HEK293T (cell line): ENCODE data around the gene PIGL.
"Not testable (repeated sequence)": the region's sequence is repeated elsewhere in the genome, so short reads cannot be mapped to it uniquely, and the experiment has no call there.

Source experiments
- CTCF ChIA-PET: fragments of 350-600 bp; formaldehyde crosslinking; extraction: SDS; loops from one replicate; lab custom pipeline; 2021; ENCODE audit warnings: antibody characterized with exemption, inconsistent platforms; lab: Yijun Ruan, JAX
- POLR2A ChIA-PET: fragments of 350-600 bp; formaldehyde crosslinking; extraction: SDS; loops from one replicate; lab custom pipeline; 2020; ENCODE audit warnings: antibody characterized with exemption, inconsistent platforms; lab: Yijun Ruan, JAX
- DNase-seq: peaks from one replicate; pipeline ENCODE4 v3.0.0; 2012; ENCODE audit warnings: mixed read lengths; ENCODE audit errors: extremely low spot score
- ARNT ChIP-seq: fragments of 450-650 bp; IDR thresholded peaks from 2 replicates; pipeline ENCODE4 v1.6.1; 2017; ENCODE audit warnings: mild to moderate bottlenecking
- BHLHE40 ChIP-seq: fragments of 450-650 bp; IDR thresholded peaks from 2 replicates; pipeline ENCODE4 v1.6.1; 2016; ENCODE audit warnings: mild to moderate bottlenecking, moderate library complexity, borderline replicate concordance
- CTBP1 ChIP-seq: fragments of 450-650 bp; IDR thresholded peaks from 2 replicates; pipeline ENCODE4 v1.6.1; 2016; ENCODE audit warnings: borderline replicate concordance
- ELF4 ChIP-seq: fragments of 450-650 bp; IDR thresholded peaks from 2 replicates; pipeline ENCODE4 v1.6.1; 2017; ENCODE audit warnings: antibody characterized with exemption
- FOXA1 ChIP-seq: fragments of 450-650 bp; IDR thresholded peaks from 2 replicates; pipeline ENCODE4 v1.6.1; 2016; ENCODE audit warnings: mild to moderate bottlenecking
- FOXK2 ChIP-seq: fragments of 450-650 bp; IDR thresholded peaks from 2 replicates; pipeline ENCODE4 v1.6.1; 2016; ENCODE audit warnings: mild to moderate bottlenecking
- FOXM1 ChIP-seq: fragments of 450-650 bp; IDR thresholded peaks from 2 replicates; pipeline ENCODE4 v1.6.1; 2017; ENCODE audit warnings: mild to moderate bottlenecking, borderline replicate concordance
- HDGF ChIP-seq: fragments of 450-650 bp; IDR thresholded peaks from 2 replicates; pipeline ENCODE4 v1.6.1; 2017; ENCODE audit warnings: antibody characterized with exemption, borderline replicate concordance
- L3MBTL2 ChIP-seq: fragments of 450-650 bp; conservative IDR thresholded peaks from 2 replicates; pipeline ENCODE4 v1.6.1; 2016; ENCODE audit warnings: mild to moderate bottlenecking
- LEF1 ChIP-seq: fragments of 450-650 bp; IDR thresholded peaks from 2 replicates; pipeline ENCODE4 v1.6.1; 2017; ENCODE audit warnings: mild to moderate bottlenecking, borderline replicate concordance
- NFRKB ChIP-seq: fragments of 450-650 bp; IDR thresholded peaks from 2 replicates; pipeline ENCODE4 v1.6.1; 2016; ENCODE audit warnings: mild to moderate bottlenecking, moderate library complexity
- SP1 ChIP-seq: fragments of 450-650 bp; IDR thresholded peaks from 2 replicates; pipeline ENCODE4 v1.6.1; 2017
- SUZ12 ChIP-seq: fragments of 450-650 bp; IDR thresholded peaks from 2 replicates; pipeline ENCODE4 v1.6.1; 2016; ENCODE audit warnings: mild to moderate bottlenecking
- TARDBP ChIP-seq: fragments of 450-650 bp; IDR thresholded peaks from 2 replicates; pipeline ENCODE4 v1.6.1; 2016
- ZNF384 ChIP-seq: fragments of 450-650 bp; IDR thresholded peaks from 2 replicates; pipeline ENCODE4 v1.6.1; 2016
- TF ChIP-seq, protein P1 (sequence below): fragments of 450-650 bp; IDR thresholded peaks from 2 replicates; pipeline ENCODE4 v1.6.1; 2016

PIGL gene

GRCh38 chr17:16216341-16217001, 539 bp upstream of the PIGL start:
- peak; percentile 73 for TF ChIP-seq ZNF384
- not testable (repeated sequence) for DNase-seq
- CTCF ChIA-PET: interaction anchor here (0.9 to 1.3 kb wide), 4 partner anchors 27 to 88 kb away, joined by 3 to 6 read pairs (median 6); no protein-coding TSS in a partner anchor
- POLR2A ChIA-PET: interaction anchor here (0.6 to 5.7 kb wide), 38 partner anchors 7 to 271 kb away, joined by 3 to 86 read pairs (median 5); partner anchors contain the start of genes ADORA2B, CENPV, TTC19 and UBB

DNA sequence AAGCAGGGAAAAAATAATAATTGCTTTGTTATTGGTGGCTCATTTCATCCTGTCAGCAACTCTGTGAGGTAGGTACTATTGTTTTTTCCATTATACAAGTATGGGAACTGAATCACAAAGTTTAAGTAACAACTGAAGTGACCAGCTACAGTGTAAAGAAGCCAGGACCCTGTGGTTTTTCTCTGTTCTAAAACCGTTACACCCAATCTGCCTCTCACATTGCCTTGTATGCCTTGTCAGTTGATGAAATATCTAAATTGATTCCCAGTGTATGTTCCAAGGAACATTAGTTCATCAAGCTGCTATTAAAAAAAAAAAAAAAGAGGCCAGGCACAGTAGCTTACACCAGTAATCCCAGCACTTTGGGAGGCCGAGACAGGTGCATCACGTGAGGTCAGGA, 5.4 kb downstream of the PIGL start:
- ChIA-PET CTCF (no interaction called here), POLR2A (interaction anchor here (0.7 to 2.1 kb wide), 3 partner anchors 7 to 12 kb away, joined by 3 to 7 read pairs (median 4); partner anchors contain the start of gene NCOR1)

GRCh38 chr17:16229912-16230561, 13.0 kb downstream of the PIGL start:
- POLR2A ChIA-PET: interaction anchor here (0.7 to 8.4 kb wide), 3 partner anchors 13 to 208 kb away, joined by 3 to 86 read pairs (median 4); partner anchors contain the start of genes NCOR1 and PIGL
- CTCF ChIA-PET: interaction anchor here (0.6 to 2.8 kb wide), 2 partner anchors 10 to 56 kb away, joined by 3 to 21 read pairs; no protein-coding TSS in a partner anchor
- DNase-seq: not testable (repeated sequence)

More for the DNA sequence above, 5.4 kb downstream of the PIGL start:
- TF ChIP-seq SP1 (no peak), SUZ12 (no peak), BHLHE40 (no peak), ELF4 (no peak), TARDBP (no peak), L3MBTL2 (no peak), FOXA1 (no peak), FOXM1 (no peak), HDGF (no peak)
- TF ChIP-seq, protein P1, sequence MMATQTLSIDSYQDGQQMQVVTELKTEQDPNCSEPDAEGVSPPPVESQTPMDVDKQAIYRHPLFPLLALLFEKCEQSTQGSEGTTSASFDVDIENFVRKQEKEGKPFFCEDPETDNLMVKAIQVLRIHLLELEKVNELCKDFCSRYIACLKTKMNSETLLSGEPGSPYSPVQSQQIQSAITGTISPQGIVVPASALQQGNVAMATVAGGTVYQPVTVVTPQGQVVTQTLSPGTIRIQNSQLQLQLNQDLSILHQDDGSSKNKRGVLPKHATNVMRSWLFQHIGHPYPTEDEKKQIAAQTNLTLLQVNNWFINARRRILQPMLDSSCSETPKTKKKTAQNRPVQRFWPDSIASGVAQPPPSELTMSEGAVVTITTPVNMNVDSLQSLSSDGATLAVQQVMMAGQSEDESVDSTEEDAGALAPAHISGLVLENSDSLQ: no peak
- DNase-seq: no peak

DNA sequence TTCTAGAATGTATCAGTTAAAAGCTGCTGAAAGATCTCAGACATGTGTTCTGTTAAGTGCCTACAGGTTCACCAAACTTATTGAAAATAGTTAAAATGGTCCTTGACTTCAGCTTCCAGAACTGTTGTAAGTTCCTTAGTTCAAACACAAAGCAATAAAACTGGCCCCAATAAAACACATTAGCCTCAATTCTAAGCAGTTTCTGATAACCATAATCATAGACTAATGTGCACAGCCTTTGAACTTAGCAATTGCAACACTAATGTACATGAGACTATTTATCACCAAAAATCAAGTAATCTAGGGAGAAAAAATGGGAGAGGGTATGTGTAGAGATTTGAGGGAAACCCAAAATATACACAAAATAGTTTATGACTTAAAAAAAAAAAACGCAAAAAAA, 15.4 kb downstream of the PIGL start:
- ChIA-PET POLR2A (interaction anchor here (8.4 kb wide), 1 partner anchor 15 kb away, joined by 86 read pairs; the partner anchor contains the start of genes NCOR1 and PIGL), CTCF (interaction anchor here (2.6 kb wide), 1 partner anchor 53 kb away, joined by 8 read pairs; no protein-coding TSS in a partner anchor)
- no peak for DNase-seq
- TF ChIP-seq CTBP1 (no peak), SP1 (no peak), HDGF (no peak), ARNT (no peak), TARDBP (no peak), FOXA1 (no peak), ELF4 (no peak), ZNF384 (no peak), FOXK2 (no peak), LEF1 (no peak), SUZ12 (no peak), NFRKB (no peak), FOXM1 (no peak), BHLHE40 (no peak), L3MBTL2 (no peak)
- TF ChIP-seq, protein P1: no peak

DNA sequence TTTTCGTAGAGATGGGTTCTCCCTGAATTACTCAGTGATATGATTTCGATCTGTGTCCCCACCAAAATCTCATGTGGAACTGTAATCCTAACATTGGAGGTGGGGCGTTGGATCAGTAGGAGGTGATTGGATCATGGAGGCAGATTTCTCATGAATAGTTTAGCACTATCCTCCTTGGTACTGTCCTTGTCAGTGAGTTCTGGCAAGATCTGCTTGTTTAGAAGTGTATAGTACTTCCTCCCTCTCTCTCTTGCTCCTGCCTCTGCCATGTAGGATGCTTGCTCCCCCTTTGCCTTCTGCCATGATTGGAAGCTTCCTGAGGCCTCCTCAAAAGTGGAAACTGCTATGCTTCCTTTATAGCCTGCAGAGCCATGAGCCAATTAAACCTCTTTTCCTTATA, 22.9 kb downstream of the PIGL start:
- TF ChIP-seq CTBP1 (no peak), FOXM1 (no peak), ELF4 (no peak), TARDBP (no peak), ARNT (no peak), FOXK2 (no peak), LEF1 (no peak), SP1 (no peak), ZNF384 (no peak), L3MBTL2 (no peak)
- TF ChIP-seq, protein P1: no peak
- POLR2A ChIA-PET: interaction anchor here (0.9 to 1.0 kb wide), 2 partner anchors 23 to 24 kb away, joined by 3 to 5 read pairs; partner anchors contain the start of gene NCOR1
- CTCF ChIA-PET: interaction anchor here (0.8 kb wide), 1 partner anchor 16 kb away, joined by 3 read pairs; no protein-coding TSS in a partner anchor

DNA sequence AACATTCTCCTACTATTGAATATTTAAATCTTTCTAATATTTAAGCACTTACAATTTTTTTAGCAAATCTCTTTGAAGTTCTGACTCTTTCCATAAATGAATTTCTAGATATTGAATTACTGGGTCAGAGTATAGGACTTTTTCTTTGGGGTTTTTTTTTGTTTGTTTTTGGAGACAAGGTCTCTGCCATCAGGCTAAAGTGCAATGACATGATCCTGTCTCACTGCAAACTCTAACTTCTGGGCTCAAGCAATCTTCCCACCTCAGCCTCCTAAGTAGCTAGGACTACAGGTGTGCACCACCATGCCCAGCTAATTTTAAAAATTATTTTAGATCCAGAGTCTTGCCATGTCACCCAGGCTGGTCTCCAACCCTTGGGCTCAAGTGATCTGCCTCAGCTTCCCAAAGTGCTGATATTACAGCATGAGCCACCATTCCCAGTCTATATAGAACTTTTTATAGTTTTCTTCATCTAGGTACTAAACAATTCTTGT, 24.9 kb downstream of the PIGL start:
- POLR2A ChIA-PET: no interaction called here
- no peak for TF ChIP-seq SP1
- TF ChIP-seq FOXK2: no peak
- no peak for TF ChIP-seq ZNF384
- no peak for TF ChIP-seq CTBP1
- TF ChIP-seq HDGF: no peak
- no peak for TF ChIP-seq TARDBP
- no peak for TF ChIP-seq FOXA1
- no peak for TF ChIP-seq BHLHE40
- no peak for TF ChIP-seq L3MBTL2
- no peak for TF ChIP-seq ARNT
- no peak for TF ChIP-seq LEF1
- no peak for TF ChIP-seq NFRKB
- no peak for TF ChIP-seq SUZ12
- no peak for DNase-seq
- CTCF ChIA-PET: no interaction called here

More for the DNA sequence above, 22.9 kb downstream of the PIGL start:
- DNase-seq: no peak
